Measurements from ENCODE around the gene CRIP1.
A peak's percentile ranks its signal among the peaks of the same experiment; 100 is the strongest.

Gene CRIP1

DNA sequence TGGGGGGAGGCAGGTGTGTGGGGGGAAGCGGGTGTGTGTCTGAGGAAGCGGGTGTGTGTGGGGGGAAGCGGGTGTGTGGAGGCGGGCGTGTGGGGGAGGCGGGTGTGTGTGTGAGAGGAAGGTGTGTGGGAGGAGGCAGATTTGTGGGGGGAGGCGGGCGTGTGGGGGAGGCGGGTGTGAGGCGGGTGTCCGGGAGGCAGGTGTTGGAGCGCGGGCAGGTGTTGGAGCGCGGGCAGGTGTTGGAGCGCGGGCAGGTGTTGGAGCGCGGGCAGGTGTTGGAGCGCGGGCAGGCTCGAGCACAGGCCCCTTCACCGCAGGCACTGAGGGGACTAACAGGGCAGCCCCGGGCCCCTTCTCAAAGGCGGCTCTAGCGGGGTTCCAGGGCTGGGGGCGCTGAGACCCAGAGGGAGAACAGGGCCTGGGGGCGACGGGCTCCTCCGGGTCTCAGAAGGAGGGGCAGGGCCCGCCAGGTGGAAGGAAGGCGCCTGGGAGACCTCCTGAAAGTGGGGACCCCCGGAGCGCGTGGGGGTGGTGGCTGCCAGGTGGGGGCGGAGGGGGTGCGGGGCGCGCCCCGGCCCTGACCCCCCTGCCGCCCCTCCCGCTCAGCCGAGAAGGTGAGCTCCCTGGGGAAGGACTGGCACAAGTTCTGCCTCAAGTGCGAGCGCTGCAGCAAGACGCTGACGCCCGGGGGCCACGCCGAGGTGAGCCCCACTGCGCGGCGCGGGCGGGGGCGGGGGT is 8.9 kb upstream of the CRIP1 start:
- no peak overlapping the region for H3K4me3 ChIP-seq (ENCODE audit: low read depth, low read length)
- no peak for DNase-seq (ENCODE audit: low read depth)
- no peak for TF ChIP-seq CTCF (IDR thresholded peaks at IDR 0.05; ENCODE audit: insufficient read depth, low read depth, low read length, missing control alignments)

- TF ChIP-seq CTCF (IDR thresholded peaks at IDR 0.05; ENCODE audit: insufficient read depth, low read depth, low read length, missing control alignments), result no peak
- no peak overlapping the region for H3K4me3 ChIP-seq (ENCODE audit: low read depth, low read length)
- no peak for DNase-seq (ENCODE audit: low read depth)
Measured at GRCh38 chr14:105478398-105479251, 8.1 kb upstream of the CRIP1 start.

DNA sequence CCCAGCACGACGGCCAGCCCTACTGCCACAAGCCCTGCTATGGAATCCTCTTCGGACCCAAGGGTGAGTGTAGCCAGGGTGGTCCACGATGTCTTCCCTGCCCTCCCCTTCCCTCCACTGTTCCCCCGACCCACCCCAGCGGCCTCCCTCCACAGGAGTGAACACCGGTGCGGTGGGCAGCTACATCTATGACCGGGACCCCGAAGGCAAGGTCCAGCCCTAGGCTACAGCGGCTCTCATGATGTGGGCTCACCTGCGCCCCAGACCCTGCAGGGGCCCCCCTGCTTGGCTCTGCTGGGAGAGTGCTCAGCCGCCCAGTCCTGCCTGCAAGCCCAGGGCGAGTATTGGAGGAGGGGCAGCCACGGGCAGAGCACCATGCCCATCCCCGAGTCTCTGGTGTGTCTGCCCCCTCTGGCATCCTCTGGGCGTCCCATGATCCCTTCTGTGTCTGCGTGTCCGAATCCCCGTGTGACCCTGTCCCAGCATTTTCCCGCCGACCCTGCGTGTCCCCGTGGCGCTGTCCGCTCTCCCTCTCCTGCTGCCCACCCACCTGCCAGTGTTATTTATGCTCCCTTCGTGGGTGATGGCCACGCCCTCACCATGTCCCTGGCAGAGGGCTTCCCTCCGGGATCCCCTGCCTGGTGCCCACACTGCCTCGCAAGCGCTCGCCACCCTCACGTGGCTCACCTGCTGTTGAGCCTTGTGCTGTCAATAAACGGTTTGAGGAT is 7.1 kb upstream of the CRIP1 start:
- TF ChIP-seq CTCF (IDR thresholded peaks at IDR 0.05; ENCODE audit: insufficient read depth, low read depth, low read length, missing control alignments), result no peak
- DNase-seq (ENCODE audit: low read depth), result no peak
- H3K4me3 ChIP-seq (ENCODE audit: low read depth, low read length), result no peak overlapping the region

DNA sequence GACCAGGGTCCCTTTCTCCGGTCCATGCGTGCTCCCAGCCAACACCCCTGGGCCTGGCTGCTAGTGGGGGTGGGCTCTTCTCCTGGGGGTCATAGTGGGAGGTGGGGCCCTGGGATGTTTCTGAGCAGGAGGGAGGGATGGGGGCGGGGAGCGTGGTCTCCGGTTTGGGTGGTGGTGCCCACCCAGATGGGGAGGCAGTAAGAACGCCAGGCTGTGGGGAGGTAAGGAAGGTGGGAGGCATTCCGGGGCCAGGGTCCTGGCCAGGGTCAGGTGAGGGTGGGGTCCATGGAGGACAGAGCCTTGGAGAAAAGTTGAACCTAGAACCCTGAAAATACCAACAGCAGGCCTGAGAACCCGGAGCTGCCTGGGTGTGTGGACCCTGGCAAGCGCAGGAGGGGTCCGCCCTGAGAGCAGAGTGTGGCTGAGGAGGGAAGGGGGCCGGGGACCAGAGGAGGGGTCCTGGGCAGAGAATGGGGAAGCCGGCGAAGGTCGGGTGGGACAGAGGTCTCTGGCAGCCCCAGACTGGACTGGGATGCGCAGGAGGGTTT is 6.4 kb upstream of the CRIP1 start:
- H3K4me3 ChIP-seq (ENCODE audit: low read depth, low read length), result no peak overlapping the region
- no peak for DNase-seq (ENCODE audit: low read depth)
- no peak for TF ChIP-seq CTCF (IDR thresholded peaks at IDR 0.05; ENCODE audit: insufficient read depth, low read depth, low read length, missing control alignments)

GRCh38 chr14:105480807-105481801 is 5.6 kb upstream of the CRIP1 start:
- DNase-seq (ENCODE audit: low read depth), result peak; percentile 88
- peak; percentile 98 for TF ChIP-seq CTCF (IDR thresholded peaks at IDR 0.05; ENCODE audit: insufficient read depth, low read depth, low read length, missing control alignments)
- H3K4me3 ChIP-seq (ENCODE audit: low read depth, low read length), result peak overlapping the region; percentile 22

All from GM12865 (cell line).